ENCODE results near the gene IMMP2L.
"Not testable (repeated sequence)": the region's sequence is repeated elsewhere in the genome, so short reads cannot be mapped to it uniquely, and the experiment has no call there.

The IMMP2L gene

GRCh38 chr7:111561904-111562732 is at the start of gene IMMP2L:
Gene IMMP2L (minus strand): TSS chr7:111562492.
- H3K4me1 ChIP-seq (ENCODE audit: control insufficient read depth, insufficient read depth, low read length), result peaks cover 3% of the 10 kb centered on the region
- peak within 1 kb of the TSS; percentile 85 for H3K27ac ChIP-seq (ENCODE audit: low read depth, low read length)

GRCh38 chr7:111609483-111610254 is 47.4 kb upstream of the IMMP2L start:
- H3K36me3 ChIP-seq (ENCODE audit: control insufficient read depth, insufficient read depth, low read length); H3K27me3 ChIP-seq (ENCODE audit: control insufficient read depth, insufficient read depth, low read length); H3K4me3 ChIP-seq (ENCODE audit: low read length); H3K9ac ChIP-seq (ENCODE audit: low read length); H3K27ac ChIP-seq (ENCODE audit: low read depth, low read length); H3K4me1 ChIP-seq (ENCODE audit: control insufficient read depth, insufficient read depth, low read length): not testable (repeated sequence)

More at GRCh38 chr7:111561904-111562732, at the start of gene IMMP2L:
- Histone ChIP-seq H3K27me3 (ENCODE audit: control insufficient read depth, insufficient read depth, low read length) (no peaks in the 10 kb centered on the region), H3K36me3 (ENCODE audit: control insufficient read depth, insufficient read depth, low read length) (no peaks in the 10 kb centered on the region), H3K4me3 (ENCODE audit: low read length) (peak within 1 kb of the TSS; percentile 84), H3K9ac (ENCODE audit: low read length) (peak within 1 kb of the TSS; percentile 82)

- H3K9ac ChIP-seq (ENCODE audit: low read length), result no peak overlapping the region
- H3K4me1 ChIP-seq (ENCODE audit: control insufficient read depth, insufficient read depth, low read length), result no peaks in the 10 kb centered on the region
- no peaks in the 10 kb centered on the region for H3K27me3 ChIP-seq (ENCODE audit: control insufficient read depth, insufficient read depth, low read length)
- H3K36me3 ChIP-seq (ENCODE audit: control insufficient read depth, insufficient read depth, low read length), result no peaks in the 10 kb centered on the region
- no peak overlapping the region for H3K27ac ChIP-seq (ENCODE audit: low read depth, low read length)
- no peak overlapping the region for H3K4me3 ChIP-seq (ENCODE audit: low read length)
Observed at GRCh38 chr7:111607621-111608020, 45.3 kb upstream of the IMMP2L start.

- Histone ChIP-seq H3K4me3 (ENCODE audit: low read length) (no peak overlapping the region), H3K27ac (ENCODE audit: low read depth, low read length) (no peak overlapping the region), H3K27me3 (ENCODE audit: control insufficient read depth, insufficient read depth, low read length) (no peaks in the 10 kb centered on the region), H3K36me3 (ENCODE audit: control insufficient read depth, insufficient read depth, low read length) (no peaks in the 10 kb centered on the region), H3K4me1 (ENCODE audit: control insufficient read depth, insufficient read depth, low read length) (no peaks in the 10 kb centered on the region), H3K9ac (ENCODE audit: low read length) (no peak overlapping the region)
Observed at GRCh38 chr7:111605246-111605645, 43.0 kb upstream of the IMMP2L start.

- Histone ChIP-seq H3K4me3 (ENCODE audit: low read length) (no peak overlapping the region), H3K36me3 (ENCODE audit: control insufficient read depth, insufficient read depth, low read length) (no peaks in the 10 kb centered on the region), H3K27me3 (ENCODE audit: control insufficient read depth, insufficient read depth, low read length) (no peaks in the 10 kb centered on the region)
Observed at GRCh38 chr7:111600091-111600490, 37.8 kb upstream of the IMMP2L start.

GRCh38 chr7:111595780-111596179 is 33.5 kb upstream of the IMMP2L start:
- Histone ChIP-seq H3K36me3 (ENCODE audit: control insufficient read depth, insufficient read depth, low read length) (no peaks in the 10 kb centered on the region), H3K4me3 (ENCODE audit: low read length) (no peak overlapping the region), H3K4me1 (ENCODE audit: control insufficient read depth, insufficient read depth, low read length) (no peaks in the 10 kb centered on the region), H3K27me3 (ENCODE audit: control insufficient read depth, insufficient read depth, low read length) (no peaks in the 10 kb centered on the region), H3K9ac (ENCODE audit: low read length) (no peak overlapping the region), H3K27ac (ENCODE audit: low read depth, low read length) (no peak overlapping the region)

More at GRCh38 chr7:111600091-111600490, 37.8 kb upstream of the IMMP2L start:
- H3K9ac ChIP-seq (ENCODE audit: low read length), result no peak overlapping the region
- H3K4me1 ChIP-seq (ENCODE audit: control insufficient read depth, insufficient read depth, low read length), result no peaks in the 10 kb centered on the region
- H3K27ac ChIP-seq (ENCODE audit: low read depth, low read length), result no peak overlapping the region

GRCh38 chr7:111594602-111595001 is 32.3 kb upstream of the IMMP2L start:
- Histone ChIP-seq H3K4me3 (ENCODE audit: low read length) (no peak overlapping the region), H3K27me3 (ENCODE audit: control insufficient read depth, insufficient read depth, low read length) (no peaks in the 10 kb centered on the region), H3K27ac (ENCODE audit: low read depth, low read length) (no peak overlapping the region), H3K36me3 (ENCODE audit: control insufficient read depth, insufficient read depth, low read length) (no peaks in the 10 kb centered on the region), H3K9ac (ENCODE audit: low read length) (no peak overlapping the region), H3K4me1 (ENCODE audit: control insufficient read depth, insufficient read depth, low read length) (no peaks in the 10 kb centered on the region)

- Histone ChIP-seq H3K27ac (ENCODE audit: low read depth, low read length) (no peak overlapping the region), H3K27me3 (ENCODE audit: control insufficient read depth, insufficient read depth, low read length) (no peaks in the 10 kb centered on the region), H3K36me3 (ENCODE audit: control insufficient read depth, insufficient read depth, low read length) (no peaks in the 10 kb centered on the region), H3K9ac (ENCODE audit: low read length) (no peak overlapping the region), H3K4me1 (ENCODE audit: control insufficient read depth, insufficient read depth, low read length) (no peaks in the 10 kb centered on the region), H3K4me3 (ENCODE audit: low read length) (no peak overlapping the region)
Observed at GRCh38 chr7:111593343-111593742, 31.1 kb upstream of the IMMP2L start.

GRCh38 chr7:111588065-111588433 is 25.8 kb upstream of the IMMP2L start:
- Histone ChIP-seq H3K9ac (ENCODE audit: low read length) (no peak overlapping the region), H3K27ac (ENCODE audit: low read depth, low read length) (no peak overlapping the region), H3K27me3 (ENCODE audit: control insufficient read depth, insufficient read depth, low read length) (no peaks in the 10 kb centered on the region), H3K4me1 (ENCODE audit: control insufficient read depth, insufficient read depth, low read length) (no peaks in the 10 kb centered on the region), H3K36me3 (ENCODE audit: control insufficient read depth, insufficient read depth, low read length) (no peaks in the 10 kb centered on the region), H3K4me3 (ENCODE audit: low read length) (no peak overlapping the region)

GRCh38 chr7:111587410-111588064 is 25.2 kb upstream of the IMMP2L start:
- Histone ChIP-seq H3K27ac (ENCODE audit: low read depth, low read length) (no peak overlapping the region), H3K4me3 (ENCODE audit: low read length) (no peak overlapping the region), H3K4me1 (ENCODE audit: control insufficient read depth, insufficient read depth, low read length) (no peaks in the 10 kb centered on the region), H3K9ac (ENCODE audit: low read length) (no peak overlapping the region), H3K27me3 (ENCODE audit: control insufficient read depth, insufficient read depth, low read length) (no peaks in the 10 kb centered on the region), H3K36me3 (ENCODE audit: control insufficient read depth, insufficient read depth, low read length) (no peaks in the 10 kb centered on the region)

- Histone ChIP-seq H3K27ac (ENCODE audit: low read depth, low read length) (no peak overlapping the region), H3K27me3 (ENCODE audit: control insufficient read depth, insufficient read depth, low read length) (no peaks in the 10 kb centered on the region), H3K4me1 (ENCODE audit: control insufficient read depth, insufficient read depth, low read length) (no peaks in the 10 kb centered on the region), H3K36me3 (ENCODE audit: control insufficient read depth, insufficient read depth, low read length) (no peaks in the 10 kb centered on the region), H3K4me3 (ENCODE audit: low read length) (no peak overlapping the region), H3K9ac (ENCODE audit: low read length) (no peak overlapping the region)
Observed at GRCh38 chr7:111586711-111587409, 24.6 kb upstream of the IMMP2L start.

Data from rectal smooth muscle tissue (tissue), 1 donor.